OCI-LY7 (cell line): Measurements from ENCODE around the gene NUDT14. TPM values are rescaled to one million over a fixed set of nuclear protein-coding genes. Genes with fewer than 3 reads are reported as not detected.

Experiments
- BruUV-seq: library from RNA; stranded (reverse); fragments of 400-500 nt; replicated peaks from 2 replicates; lab custom pipeline; 2021; lab: Mats Ljungman, UMichigan
- CTCF ChIA-PET: fragments of 300-600 bp; sonication (Branson Sonifier 250); formaldehyde crosslinking; loops from one replicate; lab custom pipeline; 2022; ENCODE audit warnings: antibody characterized with exemption; ENCODE audit not compliant: unreplicated experiment; lab: Charles Lee
- POLR2A ChIA-PET: fragments of 300-600 bp; sonication (Branson Sonifier 250); formaldehyde crosslinking; loops from one replicate; lab custom pipeline; 2022; ENCODE audit warnings: antibody characterized with exemption; lab: Charles Lee
- DNase-seq: peaks from one replicate; pipeline ENCODE4 v3.0.0-alpha.2; 2015; ENCODE audit warnings: low spot score
- H2AFZ ChIP-seq: fragments of 200-600 bp; sonication (generic), shearing (Covaris generic); 2 replicates; pipeline ENCODE4 v1.6.1; 2014; ENCODE audit warnings: mild to moderate bottlenecking, antibody characterized with exemption, low read length, moderate library complexity
- H3K27ac ChIP-seq: fragments of 200-600 bp; sonication (generic); 2 replicates; pipeline ENCODE4 v1.5.1; 2014; ENCODE audit warnings: mixed run types, low read depth, mild to moderate bottlenecking, moderate library complexity, low read length, inconsistent platforms; ENCODE audit not compliant: poor library complexity, severe bottlenecking
- H3K36me3 ChIP-seq: fragments of 200-600 bp; sonication (generic); 2 replicates; pipeline ENCODE4 v1.6.1; 2014; ENCODE audit warnings: mild to moderate bottlenecking, antibody characterized with exemption, low read length, moderate library complexity, mixed read lengths; ENCODE audit not compliant: insufficient read depth
- H3K4me1 ChIP-seq: fragments of 200-600 bp; sonication (generic); 2 replicates; pipeline ENCODE4 v1.5.1; 2014; ENCODE audit warnings: mild to moderate bottlenecking, low read length; ENCODE audit not compliant: insufficient read depth, poor library complexity, severe bottlenecking
- H3K4me2 ChIP-seq: fragments of 200-600 bp; sonication (generic); 2 replicates; pipeline ENCODE4 v1.6.1; 2014; ENCODE audit warnings: mild to moderate bottlenecking, low read length
- H3K4me3 ChIP-seq: fragments of 200-600 bp; sonication (generic); 2 replicates; pipeline ENCODE4 v1.5.1; 2014; ENCODE audit warnings: mild to moderate bottlenecking, low read depth, low read length; ENCODE audit not compliant: poor library complexity, severe bottlenecking
- H3K79me2 ChIP-seq: fragments of 200-600 bp; sonication (generic); 2 replicates; pipeline ENCODE4 v1.6.1; 2016; ENCODE audit warnings: low read depth, mild to moderate bottlenecking, low read length, moderate library complexity, mixed read lengths; ENCODE audit not compliant: insufficient read depth
- H3K9me2 ChIP-seq: fragments of 200-600 bp; sonication (generic); 2 replicates; pipeline ENCODE4 v1.6.1; 2016; ENCODE audit warnings: mild to moderate bottlenecking, low read length, mixed read lengths; ENCODE audit not compliant: insufficient read depth
- H3K9me3 ChIP-seq: fragments of 200-600 bp; sonication (generic); 2 replicates; pipeline ENCODE4 v1.6.1; 2014; ENCODE audit warnings: mild to moderate bottlenecking, mixed run types, low read length, mixed read lengths
- H4K20me1 ChIP-seq: fragments of 200-600 bp; sonication (generic); 2 replicates; pipeline ENCODE4 v1.6.1; 2014; ENCODE audit warnings: mild to moderate bottlenecking, antibody characterized with exemption, low read length, moderate library complexity, mixed read lengths; ENCODE audit not compliant: insufficient read depth
- CTCF ChIP-seq: fragments of 200-600 bp; sonication (generic); conservative IDR thresholded peaks from 2 replicates; pipeline ENCODE4 v1.5.1; 2014; ENCODE audit warnings: mild to moderate bottlenecking, antibody characterized with exemption, low read length, moderate library complexity, mixed read lengths
- EZH2phosphoT487 ChIP-seq: fragments of 200-600 bp; sonication (generic); IDR thresholded peaks from 2 replicates; pipeline ENCODE4 v1.6.1; 2018; ENCODE audit warnings: low read depth, borderline replicate concordance, mild to moderate bottlenecking, mixed run types, antibody characterized with exemption, low read length, moderate library complexity, mixed read lengths
- intact Hi-C: fragments of 100-400 bp; cut with micrococcal nuclease; formaldehyde crosslinking; loops from one replicate; pipeline ENCODE4 v1.10.0; 2022; ENCODE audit not compliant: unreplicated experiment
- total RNA-seq, 2 experiments: library from RNA; depleted of rRNA in 1 of 2; stranded (reverse); fragments of >200 nt in 1 of 2; shearing (Covaris generic) in 1 of 2; gene quantifications; 2 replicates each; pipeline ENCODE4 v1.2.3, GENCODE V29; 2014 to 2022

The NUDT14 gene
- total RNA-seq, 2 experiments from 2014 or later = 32.1 to 37.5 TPM

GRCh38 chr14:105139831-105140239 lies 41.3 kb downstream of the NUDT14 start:
- Histone ChIP-seq H3K9me3 (0 out of 2 replicates have a peak, but pooled peaks cover 10% of the 10 kb centered on the region), H3K4me1 (no peaks in the 10 kb centered on the region), H3K4me3 (no peak overlapping the region), H3K4me2 (no peak overlapping the region), H4K20me1 (no peaks in the 10 kb centered on the region), H3K79me2 (no peaks in the 10 kb centered on the region), H3K36me3 (no peaks in the 10 kb centered on the region), H3K27ac (no peak overlapping the region), H3K9me2 (no peaks in the 10 kb centered on the region), H2AFZ (no peak overlapping the region)
- intact Hi-C loops = no loop called here
- no TSS peak for BruUV-seq
- no peak for TF ChIP-seq EZH2phosphoT487
- no peak for TF ChIP-seq CTCF
- DNase-seq = no peak
- POLR2A ChIA-PET = no interaction called here
- CTCF ChIA-PET = no interaction called here

- intact Hi-C loops = no loop called here
- POLR2A ChIA-PET = no interaction called here
- H3K4me1 ChIP-seq = no peaks in the 10 kb centered on the region
Observed at GRCh38 chr14:105139212-105139825, 41.8 kb downstream of the NUDT14 start.

More at GRCh38 chr14:105139212-105139825, 41.8 kb downstream of the NUDT14 start:
- no peak for DNase-seq
- no peak for TF ChIP-seq EZH2phosphoT487
- TF ChIP-seq CTCF = no peak
- CTCF ChIA-PET = no interaction called here
- H3K36me3 ChIP-seq = no peaks in the 10 kb centered on the region
- no peaks in the 10 kb centered on the region for H3K79me2 ChIP-seq
- H4K20me1 ChIP-seq = no peaks in the 10 kb centered on the region
- 0 out of 2 replicates have a peak, but pooled peaks cover 10% of the 10 kb centered on the region for H3K9me3 ChIP-seq
- no peak overlapping the region for H3K27ac ChIP-seq
- H3K9me2 ChIP-seq = no peaks in the 10 kb centered on the region
- H3K4me2 ChIP-seq = no peak overlapping the region
- H2AFZ ChIP-seq = no peak overlapping the region
- BruUV-seq = no TSS peak
- H3K4me3 ChIP-seq = no peak overlapping the region
